GM12864 (cell line): ENCODE results near the gene NOL4L.
"Not testable (repeated sequence)": the region's sequence is repeated elsewhere in the genome, so short reads cannot be mapped to it uniquely, and the experiment has no call there.

Source experiments
- DNase-seq: peaks from one replicate; pipeline ENCODE4 v3.0.0-alpha.2; 2011; ENCODE audit warnings: low read depth
- H3K4me3 ChIP-seq: 2 replicates; pipeline ENCODE4 v1.5.1; 2011; ENCODE audit warnings: mild to moderate bottlenecking, low read depth, low read length, control low read depth
- TF ChIP-seq, protein P1 (sequence below): IDR thresholded peaks from 2 replicates; pipeline ENCODE4 v1.5.1; 2011; ENCODE audit warnings: low read depth, mild to moderate bottlenecking, moderate library complexity, low read length, control low read depth, inconsistent platforms; ENCODE audit errors: missing control alignments

NOL4L gene

GRCh38 chr20:32470940-32471339 lies 114.2 kb downstream of the NOL4L start:
- DNase-seq, result no peak
- TF ChIP-seq, protein P1, sequence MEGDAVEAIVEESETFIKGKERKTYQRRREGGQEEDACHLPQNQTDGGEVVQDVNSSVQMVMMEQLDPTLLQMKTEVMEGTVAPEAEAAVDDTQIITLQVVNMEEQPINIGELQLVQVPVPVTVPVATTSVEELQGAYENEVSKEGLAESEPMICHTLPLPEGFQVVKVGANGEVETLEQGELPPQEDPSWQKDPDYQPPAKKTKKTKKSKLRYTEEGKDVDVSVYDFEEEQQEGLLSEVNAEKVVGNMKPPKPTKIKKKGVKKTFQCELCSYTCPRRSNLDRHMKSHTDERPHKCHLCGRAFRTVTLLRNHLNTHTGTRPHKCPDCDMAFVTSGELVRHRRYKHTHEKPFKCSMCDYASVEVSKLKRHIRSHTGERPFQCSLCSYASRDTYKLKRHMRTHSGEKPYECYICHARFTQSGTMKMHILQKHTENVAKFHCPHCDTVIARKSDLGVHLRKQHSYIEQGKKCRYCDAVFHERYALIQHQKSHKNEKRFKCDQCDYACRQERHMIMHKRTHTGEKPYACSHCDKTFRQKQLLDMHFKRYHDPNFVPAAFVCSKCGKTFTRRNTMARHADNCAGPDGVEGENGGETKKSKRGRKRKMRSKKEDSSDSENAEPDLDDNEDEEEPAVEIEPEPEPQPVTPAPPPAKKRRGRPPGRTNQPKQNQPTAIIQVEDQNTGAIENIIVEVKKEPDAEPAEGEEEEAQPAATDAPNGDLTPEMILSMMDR, result no peak
- H3K4me3 ChIP-seq, result no peak overlapping the region

- TF ChIP-seq, protein P1, result peak; percentile 57
These were observed 114.9 kb downstream of the NOL4L start for GRCh38 chr20:32470025-32470861.

DNA sequence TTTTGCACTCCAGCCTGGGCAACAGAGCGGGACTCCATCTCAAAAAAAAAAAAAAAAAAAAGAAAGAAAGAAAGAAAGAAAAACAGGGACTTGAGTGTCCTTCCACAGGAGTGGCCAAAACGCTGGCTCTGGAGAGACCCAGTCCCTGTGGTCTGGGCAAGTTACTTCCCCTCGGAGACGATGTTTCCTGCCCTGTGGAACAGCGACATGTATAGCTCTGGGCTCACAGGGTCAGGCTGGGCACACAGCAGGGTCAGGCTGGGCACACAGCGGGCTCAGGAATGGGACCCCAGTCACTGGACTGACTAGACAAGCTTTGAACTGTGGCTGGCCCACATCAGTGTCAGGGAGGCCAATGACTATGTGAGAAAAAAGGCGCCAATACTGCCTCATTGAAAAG lies 116.3 kb downstream of the NOL4L start:
- no peak overlapping the region for H3K4me3 ChIP-seq
- TF ChIP-seq, protein P1, result no peak

More at GRCh38 chr20:32470025-32470861, 114.9 kb downstream of the NOL4L start:
- no peak overlapping the region for H3K4me3 ChIP-seq
- DNase-seq, result no peak

GRCh38 chr20:32468313-32468640 lies 116.9 kb downstream of the NOL4L start:
- no peak for DNase-seq
- TF ChIP-seq, protein P1, result no peak
- no peak overlapping the region for H3K4me3 ChIP-seq

More for the DNA sequence above, 116.3 kb downstream of the NOL4L start:
- DNase-seq, result no peak

DNA sequence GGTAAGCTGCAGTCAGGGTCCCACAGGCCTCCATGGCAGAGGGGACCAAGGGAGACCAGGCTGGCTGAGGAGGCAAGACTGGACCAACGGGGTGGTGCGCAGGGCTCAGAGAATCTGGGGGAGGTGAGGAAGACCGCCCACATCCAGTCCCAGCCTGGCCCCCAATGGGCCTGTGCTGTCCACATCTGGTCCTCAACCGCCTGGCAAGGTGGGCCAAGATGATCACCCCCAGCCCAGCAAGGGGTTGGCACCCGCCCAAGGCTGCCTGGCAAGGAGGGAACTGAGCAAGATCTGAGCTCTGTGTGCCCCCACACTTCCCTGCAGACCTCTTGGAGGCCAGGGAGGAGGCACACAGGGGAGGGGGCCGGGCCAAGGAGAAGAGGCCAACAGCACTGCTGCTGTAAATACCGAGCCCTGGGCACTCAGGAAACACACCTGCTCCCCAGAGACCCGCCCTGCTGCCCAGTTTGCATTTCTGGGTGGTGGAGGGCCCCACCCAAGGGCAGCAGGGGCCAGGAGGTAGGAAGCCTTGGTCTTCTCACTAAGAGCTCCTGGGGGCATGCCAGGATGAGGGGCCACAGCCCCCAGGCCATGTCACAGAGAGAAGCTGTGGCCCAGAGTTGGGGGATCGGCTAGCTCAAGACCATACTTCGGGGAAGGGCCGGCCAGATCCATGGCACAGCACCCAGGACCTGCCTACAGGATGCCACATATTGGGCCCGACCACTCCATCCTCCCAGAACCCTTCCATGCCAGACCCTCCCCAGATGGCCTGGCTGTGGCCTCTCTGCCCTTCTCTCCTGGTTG lies 117.4 kb downstream of the NOL4L start:
- no peak for DNase-seq
- TF ChIP-seq, protein P1, result no peak
- no peak overlapping the region for H3K4me3 ChIP-seq

DNA sequence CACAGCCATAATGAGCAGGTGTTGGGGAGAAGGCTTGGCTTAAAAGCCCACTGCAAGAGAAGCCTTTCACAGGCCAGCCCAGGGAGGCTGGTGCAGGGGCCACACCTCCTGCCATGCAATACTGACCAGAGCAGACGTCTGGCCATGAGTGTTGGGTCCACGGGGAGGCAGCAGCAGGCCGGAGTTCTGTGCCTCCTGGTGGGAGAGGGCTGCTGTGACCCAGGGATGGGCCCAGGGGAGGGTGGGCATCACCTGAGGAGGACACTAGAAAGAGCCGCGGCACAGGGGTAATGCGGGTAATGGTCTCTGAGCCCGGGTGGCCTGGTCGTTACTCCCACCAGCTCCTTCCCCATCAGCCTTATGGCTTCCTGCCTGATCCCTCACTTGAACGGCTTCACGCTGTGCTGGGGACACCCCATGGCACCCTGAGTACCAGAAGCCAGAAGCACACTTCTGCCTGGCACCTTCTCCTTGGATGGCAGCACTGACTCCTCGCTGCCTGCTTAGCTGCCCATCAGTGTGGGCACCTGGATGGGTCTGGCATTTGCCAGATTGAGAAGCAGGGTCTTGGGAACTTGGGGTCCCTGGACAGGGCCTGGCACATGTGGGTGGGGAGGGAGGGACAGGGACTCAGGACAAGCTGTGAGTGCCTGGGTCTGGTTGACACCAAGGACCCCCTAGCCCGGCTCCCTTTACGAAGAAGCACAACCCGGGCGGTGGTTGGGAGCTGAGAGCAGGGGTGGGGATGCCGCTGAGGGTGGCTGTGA lies 118.2 kb downstream of the NOL4L start:
- TF ChIP-seq, protein P1, result no peak
- no peak overlapping the region for H3K4me3 ChIP-seq
- DNase-seq, result no peak

DNA sequence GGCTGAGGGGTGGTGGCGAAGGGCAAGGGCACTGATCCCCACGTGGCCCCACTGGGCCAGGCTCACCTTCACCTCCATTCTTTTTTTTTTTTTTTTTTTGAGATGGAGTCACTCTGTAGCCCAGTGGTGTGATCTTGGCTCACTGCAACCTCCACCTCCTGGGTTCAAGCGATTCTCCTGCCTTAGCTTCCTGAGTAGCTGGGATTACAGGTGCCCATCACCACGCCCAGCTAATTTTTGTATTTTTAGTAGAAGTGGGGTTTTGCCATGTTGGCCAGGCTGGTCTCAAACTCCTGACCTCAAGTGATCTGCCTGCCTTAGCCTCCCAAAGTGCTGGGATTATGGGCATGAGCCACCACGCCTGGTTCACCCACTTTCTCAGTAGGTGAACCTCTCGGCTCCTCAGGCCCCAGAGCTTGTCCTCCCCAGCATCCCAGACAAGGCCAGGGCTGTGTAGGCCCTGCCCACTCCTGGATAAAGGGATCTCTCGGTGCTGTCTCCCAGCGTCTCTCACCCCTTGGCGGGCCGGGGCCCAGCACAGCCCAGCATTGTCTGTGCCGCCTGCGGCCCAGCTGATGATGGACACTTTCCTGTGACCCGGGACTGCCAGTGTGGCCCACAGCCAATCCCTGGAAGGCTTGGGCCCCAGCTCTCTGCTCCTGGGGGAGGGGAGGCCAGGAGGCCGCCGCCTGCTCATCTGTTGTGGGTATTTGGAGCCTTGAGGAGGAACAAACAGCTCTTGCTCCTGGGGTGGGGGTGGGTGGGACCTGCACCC lies 119.0 kb downstream of the NOL4L start:
- not testable (repeated sequence) for H3K4me3 ChIP-seq, DNase-seq
